GM12878 (cell line): ENCODE measurements around the gene SELENOW.

Experiments used
- BRCA1 ChIP-seq: IDR thresholded peaks from 2 replicates; pipeline ENCODE4 v1.6.1; 2011; ENCODE audit warnings: low read depth, low read length, improper control_type of control experiment
- CHD1 ChIP-seq: IDR thresholded peaks from 2 replicates; pipeline ENCODE4 v1.6.1; 2012; ENCODE audit warnings: low read depth, low read length, improper control_type of control experiment
- EGR1 ChIP-seq, 2 experiments: IDR thresholded peaks; 1 replicate in 1 of 2; 2 replicates in 1 of 2; pipeline ENCODE4 v1.6.1; 2011 to 2012; ENCODE audit warnings: low read depth in 2 of 2, low read length in 2 of 2, borderline replicate concordance in 1 of 2, mild to moderate bottlenecking in 1 of 2, moderate library complexity in 1 of 2
- HCFC1 ChIP-seq: fragments of 150-350 bp; IDR thresholded peaks from 2 replicates; pipeline ENCODE4 v1.6.1; 2014; ENCODE audit warnings: low read length
- MXI1 ChIP-seq: fragments of 150-350 bp; IDR thresholded peaks from 2 replicates; pipeline ENCODE4 v1.6.1; 2011; ENCODE audit warnings: low read depth, mild to moderate bottlenecking, inconsistent platforms, low read length, improper control_type of control experiment
- RAD51 ChIP-seq: fragments of 450-650 bp; IDR thresholded peaks from 2 replicates; pipeline ENCODE4 v1.6.1; 2016; ENCODE audit warnings: moderate library complexity, mild to moderate bottlenecking, inconsistent platforms
- SRF ChIP-seq, 2 experiments: IDR thresholded peaks; 2 replicates each; pipeline ENCODE4 v1.6.1; 2011; ENCODE audit warnings: low read depth in 2 of 2, low read length in 2 of 2, mild to moderate bottlenecking in 1 of 2, moderate library complexity in 1 of 2
- TF ChIP-seq, protein P1 (sequence below): fragments of 150-350 bp; IDR thresholded peaks from 2 replicates; pipeline ENCODE4 v1.6.1; 2016; ENCODE audit warnings: low read depth, low read length
- TF ChIP-seq, protein P2 (sequence below), 3 experiments: IDR thresholded peaks in 2 of 3; conservative IDR thresholded peaks in 1 of 3; 2 replicates each; pipeline ENCODE4 v1.5.1; 2011; ENCODE audit warnings: low read depth in 3 of 3, low read length in 3 of 3, mild to moderate bottlenecking in 3 of 3, control low read depth in 2 of 3, moderate library complexity in 2 of 3, inconsistent platforms in 1 of 3, mixed read lengths in 1 of 3; ENCODE audit not compliant: control insufficient read depth in 2 of 3, insufficient read depth in 1 of 3; ENCODE audit errors: extremely low read depth in 1 of 3
- TF ChIP-seq, protein P3 (sequence below): fragments of 450-650 bp; IDR thresholded peaks from 2 replicates; pipeline ENCODE4 v1.6.1; 2016; ENCODE audit warnings: mild to moderate bottlenecking, moderate library complexity, borderline replicate concordance
- TF ChIP-seq, protein P4 (sequence below): IDR thresholded peaks from 2 replicates; pipeline ENCODE4 v1.6.1; 2012; ENCODE audit warnings: mild to moderate bottlenecking, low read depth, low read length

DNA sequence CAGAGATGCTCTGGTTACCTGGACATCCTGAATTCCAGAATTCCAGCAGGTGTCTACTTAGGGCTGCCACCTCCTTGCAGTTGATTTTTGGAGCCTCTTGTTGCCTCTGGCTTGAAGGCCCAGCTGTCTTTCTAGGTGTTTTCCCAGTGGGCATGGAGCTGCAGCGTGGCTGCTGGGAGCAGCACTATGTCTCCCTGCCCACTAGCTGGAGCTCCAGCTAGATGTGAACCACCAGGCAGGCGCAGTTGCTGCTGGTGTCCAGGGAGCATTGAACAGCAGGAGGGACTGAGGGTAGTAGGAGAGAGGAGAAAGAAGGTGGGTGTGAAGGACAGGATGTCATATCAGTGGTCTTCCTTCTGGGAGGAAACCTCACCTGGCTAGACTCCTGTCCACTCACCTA is 9.9 kb upstream of the SELENOW start:
- TF ChIP-seq, protein P1, sequence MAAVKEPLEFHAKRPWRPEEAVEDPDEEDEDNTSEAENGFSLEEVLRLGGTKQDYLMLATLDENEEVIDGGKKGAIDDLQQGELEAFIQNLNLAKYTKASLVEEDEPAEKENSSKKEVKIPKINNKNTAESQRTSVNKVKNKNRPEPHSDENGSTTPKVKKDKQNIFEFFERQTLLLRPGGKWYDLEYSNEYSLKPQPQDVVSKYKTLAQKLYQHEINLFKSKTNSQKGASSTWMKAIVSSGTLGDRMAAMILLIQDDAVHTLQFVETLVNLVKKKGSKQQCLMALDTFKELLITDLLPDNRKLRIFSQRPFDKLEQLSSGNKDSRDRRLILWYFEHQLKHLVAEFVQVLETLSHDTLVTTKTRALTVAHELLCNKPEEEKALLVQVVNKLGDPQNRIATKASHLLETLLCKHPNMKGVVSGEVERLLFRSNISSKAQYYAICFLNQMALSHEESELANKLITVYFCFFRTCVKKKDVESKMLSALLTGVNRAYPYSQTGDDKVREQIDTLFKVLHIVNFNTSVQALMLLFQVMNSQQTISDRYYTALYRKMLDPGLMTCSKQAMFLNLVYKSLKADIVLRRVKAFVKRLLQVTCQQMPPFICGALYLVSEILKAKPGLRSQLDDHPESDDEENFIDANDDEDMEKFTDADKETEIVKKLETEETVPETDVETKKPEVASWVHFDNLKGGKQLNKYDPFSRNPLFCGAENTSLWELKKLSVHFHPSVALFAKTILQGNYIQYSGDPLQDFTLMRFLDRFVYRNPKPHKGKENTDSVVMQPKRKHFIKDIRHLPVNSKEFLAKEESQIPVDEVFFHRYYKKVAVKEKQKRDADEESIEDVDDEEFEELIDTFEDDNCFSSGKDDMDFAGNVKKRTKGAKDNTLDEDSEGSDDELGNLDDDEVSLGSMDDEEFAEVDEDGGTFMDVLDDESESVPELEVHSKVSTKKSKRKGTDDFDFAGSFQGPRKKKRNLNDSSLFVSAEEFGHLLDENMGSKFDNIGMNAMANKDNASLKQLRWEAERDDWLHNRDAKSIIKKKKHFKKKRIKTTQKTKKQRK: no peak
- TF ChIP-seq, protein P2, sequence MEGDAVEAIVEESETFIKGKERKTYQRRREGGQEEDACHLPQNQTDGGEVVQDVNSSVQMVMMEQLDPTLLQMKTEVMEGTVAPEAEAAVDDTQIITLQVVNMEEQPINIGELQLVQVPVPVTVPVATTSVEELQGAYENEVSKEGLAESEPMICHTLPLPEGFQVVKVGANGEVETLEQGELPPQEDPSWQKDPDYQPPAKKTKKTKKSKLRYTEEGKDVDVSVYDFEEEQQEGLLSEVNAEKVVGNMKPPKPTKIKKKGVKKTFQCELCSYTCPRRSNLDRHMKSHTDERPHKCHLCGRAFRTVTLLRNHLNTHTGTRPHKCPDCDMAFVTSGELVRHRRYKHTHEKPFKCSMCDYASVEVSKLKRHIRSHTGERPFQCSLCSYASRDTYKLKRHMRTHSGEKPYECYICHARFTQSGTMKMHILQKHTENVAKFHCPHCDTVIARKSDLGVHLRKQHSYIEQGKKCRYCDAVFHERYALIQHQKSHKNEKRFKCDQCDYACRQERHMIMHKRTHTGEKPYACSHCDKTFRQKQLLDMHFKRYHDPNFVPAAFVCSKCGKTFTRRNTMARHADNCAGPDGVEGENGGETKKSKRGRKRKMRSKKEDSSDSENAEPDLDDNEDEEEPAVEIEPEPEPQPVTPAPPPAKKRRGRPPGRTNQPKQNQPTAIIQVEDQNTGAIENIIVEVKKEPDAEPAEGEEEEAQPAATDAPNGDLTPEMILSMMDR (IDR thresholded peaks at IDR 0.05 in 2 of 3, conservative IDR thresholded peaks at IDR 0.05 in 1 of 3; ENCODE audit: control insufficient read depth in 2 of 3, extremely low read depth in 1 of 3, insufficient read depth in 1 of 3, low read depth in 3 of 3, low read length in 3 of 3): no peak
- TF ChIP-seq EGR1 (IDR thresholded peaks at IDR 0.05; ENCODE audit: borderline replicate concordance in 1 of 2, low read depth in 2 of 2, low read length in 2 of 2) (no peak), MXI1 (no peak), BRCA1 (no peak), HCFC1 (no peak), RAD51 (no peak), SRF (IDR thresholded peaks at IDR 0.05; ENCODE audit: low read depth in 2 of 2, low read length in 2 of 2) (no peak), CHD1 (no peak)
- TF ChIP-seq, protein P3, sequence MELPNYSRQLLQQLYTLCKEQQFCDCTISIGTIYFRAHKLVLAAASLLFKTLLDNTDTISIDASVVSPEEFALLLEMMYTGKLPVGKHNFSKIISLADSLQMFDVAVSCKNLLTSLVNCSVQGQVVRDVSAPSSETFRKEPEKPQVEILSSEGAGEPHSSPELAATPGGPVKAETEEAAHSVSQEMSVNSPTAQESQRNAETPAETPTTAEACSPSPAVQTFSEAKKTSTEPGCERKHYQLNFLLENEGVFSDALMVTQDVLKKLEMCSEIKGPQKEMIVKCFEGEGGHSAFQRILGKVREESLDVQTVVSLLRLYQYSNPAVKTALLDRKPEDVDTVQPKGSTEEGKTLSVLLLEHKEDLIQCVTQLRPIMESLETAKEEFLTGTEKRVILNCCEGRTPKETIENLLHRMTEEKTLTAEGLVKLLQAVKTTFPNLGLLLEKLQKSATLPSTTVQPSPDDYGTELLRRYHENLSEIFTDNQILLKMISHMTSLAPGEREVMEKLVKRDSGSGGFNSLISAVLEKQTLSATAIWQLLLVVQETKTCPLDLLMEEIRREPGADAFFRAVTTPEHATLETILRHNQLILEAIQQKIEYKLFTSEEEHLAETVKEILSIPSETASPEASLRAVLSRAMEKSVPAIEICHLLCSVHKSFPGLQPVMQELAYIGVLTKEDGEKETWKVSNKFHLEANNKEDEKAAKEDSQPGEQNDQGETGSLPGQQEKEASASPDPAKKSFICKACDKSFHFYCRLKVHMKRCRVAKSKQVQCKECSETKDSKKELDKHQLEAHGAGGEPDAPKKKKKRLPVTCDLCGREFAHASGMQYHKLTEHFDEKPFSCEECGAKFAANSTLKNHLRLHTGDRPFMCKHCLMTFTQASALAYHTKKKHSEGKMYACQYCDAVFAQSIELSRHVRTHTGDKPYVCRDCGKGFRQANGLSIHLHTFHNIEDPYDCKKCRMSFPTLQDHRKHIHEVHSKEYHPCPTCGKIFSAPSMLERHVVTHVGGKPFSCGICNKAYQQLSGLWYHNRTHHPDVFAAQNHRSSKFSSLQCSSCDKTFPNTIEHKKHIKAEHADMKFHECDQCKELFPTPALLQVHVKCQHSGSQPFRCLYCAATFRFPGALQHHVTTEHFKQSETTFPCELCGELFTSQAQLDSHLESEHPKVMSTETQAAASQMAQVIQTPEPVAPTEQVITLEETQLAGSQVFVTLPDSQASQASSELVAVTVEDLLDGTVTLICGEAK: no peak
- TF ChIP-seq, protein P4, sequence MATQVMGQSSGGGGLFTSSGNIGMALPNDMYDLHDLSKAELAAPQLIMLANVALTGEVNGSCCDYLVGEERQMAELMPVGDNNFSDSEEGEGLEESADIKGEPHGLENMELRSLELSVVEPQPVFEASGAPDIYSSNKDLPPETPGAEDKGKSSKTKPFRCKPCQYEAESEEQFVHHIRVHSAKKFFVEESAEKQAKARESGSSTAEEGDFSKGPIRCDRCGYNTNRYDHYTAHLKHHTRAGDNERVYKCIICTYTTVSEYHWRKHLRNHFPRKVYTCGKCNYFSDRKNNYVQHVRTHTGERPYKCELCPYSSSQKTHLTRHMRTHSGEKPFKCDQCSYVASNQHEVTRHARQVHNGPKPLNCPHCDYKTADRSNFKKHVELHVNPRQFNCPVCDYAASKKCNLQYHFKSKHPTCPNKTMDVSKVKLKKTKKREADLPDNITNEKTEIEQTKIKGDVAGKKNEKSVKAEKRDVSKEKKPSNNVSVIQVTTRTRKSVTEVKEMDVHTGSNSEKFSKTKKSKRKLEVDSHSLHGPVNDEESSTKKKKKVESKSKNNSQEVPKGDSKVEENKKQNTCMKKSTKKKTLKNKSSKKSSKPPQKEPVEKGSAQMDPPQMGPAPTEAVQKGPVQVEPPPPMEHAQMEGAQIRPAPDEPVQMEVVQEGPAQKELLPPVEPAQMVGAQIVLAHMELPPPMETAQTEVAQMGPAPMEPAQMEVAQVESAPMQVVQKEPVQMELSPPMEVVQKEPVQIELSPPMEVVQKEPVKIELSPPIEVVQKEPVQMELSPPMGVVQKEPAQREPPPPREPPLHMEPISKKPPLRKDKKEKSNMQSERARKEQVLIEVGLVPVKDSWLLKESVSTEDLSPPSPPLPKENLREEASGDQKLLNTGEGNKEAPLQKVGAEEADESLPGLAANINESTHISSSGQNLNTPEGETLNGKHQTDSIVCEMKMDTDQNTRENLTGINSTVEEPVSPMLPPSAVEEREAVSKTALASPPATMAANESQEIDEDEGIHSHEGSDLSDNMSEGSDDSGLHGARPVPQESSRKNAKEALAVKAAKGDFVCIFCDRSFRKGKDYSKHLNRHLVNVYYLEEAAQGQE: no peak
